ENCODE data around the gene MFSD8. TPM values are rescaled to one million over a fixed set of nuclear protein-coding genes. Genes with fewer than 3 reads are reported as not detected.

Gene MFSD8
- total and polyA plus RNA-seq, 2 of the 8 experiments (the other 6 are each of a cell fraction or from before 2014, with no cell fraction given), result 9.2 to 15.8 TPM

GRCh38 chr4:127957105-127957504 is 7.9 kb downstream of the MFSD8 start:
- no peak overlapping the region for H3K23ac ChIP-seq (ENCODE audit: insufficient read length)
- H3K9ac ChIP-seq (replicated peaks in 1 of 4; ENCODE audit: extremely low read depth in 1 of 4, low read depth in 3 of 4, low read length in 3 of 4), result no peak overlapping the region
- H3K79me2 ChIP-seq (ENCODE audit: control insufficient read depth in 1 of 2, insufficient read depth in 2 of 2, low read length in 2 of 2), result peaks cover 0 to 13% of the 10 kb centered on the region in 2 experiments; a peak in 2 of 4 replicates
- H3K4ac ChIP-seq (replicated peaks; ENCODE audit: insufficient read length, low read depth, low read length), result no peak overlapping the region
- H4K91ac ChIP-seq (replicated peaks; ENCODE audit: insufficient read length, low read length), result no peak overlapping the region
- H3K4me2 ChIP-seq (ENCODE audit: insufficient read depth in 1 of 2, low read depth in 2 of 2, low read length in 2 of 2), result no peak overlapping the region
- no peak overlapping the region for H3K27ac ChIP-seq (ENCODE audit: low read depth, low read length)
- H4K20me1 ChIP-seq (replicated peaks in 1 of 2; ENCODE audit: control insufficient read depth in 1 of 2, insufficient read depth in 2 of 2, low read length in 2 of 2), result no peaks in the 10 kb centered on the region
- H3K14ac ChIP-seq (ENCODE audit: insufficient read length), result no peak overlapping the region
- WGBS, 2 experiments (ENCODE audit: extremely low coverage in 1 of 2, insufficient coverage in 1 of 2, insufficient read length in 1 of 2, insufficient replicate concordance in 2 of 2, low coverage in 1 of 2, low lambda C conversion rate in 2 of 2, missing lambda C conversion rate in 1 of 2), result 93% methylated on average over 2 of the region's 2 CpGs; no CpG with 5 or more reads in 1 of the 2 experiments
- H4K5ac ChIP-seq (ENCODE audit: insufficient read length, low read depth, low read length), result no peak overlapping the region
- H3K9me3 ChIP-seq (ENCODE audit: insufficient read depth in 2 of 2, low read depth in 1 of 2, low read length in 1 of 2), result no peaks in the 10 kb centered on the region
- peaks cover 0 to 15% (median 0%) of the 10 kb centered on the region in 4 experiments; a peak in 3 of 8 replicates for H3K36me3 ChIP-seq (ENCODE audit: control insufficient read depth in 2 of 4, insufficient read depth in 4 of 4, low read length in 3 of 4)
- H2AK5ac ChIP-seq (ENCODE audit: low read depth, low read length), result no peak overlapping the region
- no peak overlapping the region for H2BK15ac ChIP-seq (ENCODE audit: low read length)
- no peaks in the 10 kb centered on the region for H3K4me1 ChIP-seq (replicated peaks in 1 of 4; ENCODE audit: control insufficient read depth in 3 of 4, insufficient read depth in 4 of 4, low read length in 3 of 4)
- no peak overlapping the region for H2AFZ ChIP-seq (ENCODE audit: low read length)
- H2BK12ac ChIP-seq (ENCODE audit: low read depth, low read length), result no peak overlapping the region
- H3K23me2 ChIP-seq (ENCODE audit: low read depth, low read length), result no peaks in the 10 kb centered on the region
- DNase-seq (ENCODE audit: low read depth in 1 of 2, low spot score in 2 of 2) (no peak), FAIRE-seq (no peak)
- H4K8ac ChIP-seq (ENCODE audit: extremely low read depth, insufficient read depth, low read length), result no peak overlapping the region
- no peak overlapping the region for H3K4me3 ChIP-seq (ENCODE audit: extremely low read depth in 1 of 4, insufficient read depth in 2 of 4, low read depth in 3 of 4, low read length in 4 of 4)
- no peak overlapping the region for H3K56ac ChIP-seq (replicated peaks; ENCODE audit: insufficient read length, low read depth, low read length)
- no peak overlapping the region for H2BK120ac ChIP-seq (replicated peaks; ENCODE audit: low read depth, low read length)
- no peak overlapping the region for H2BK20ac ChIP-seq (ENCODE audit: low read length)
- ChIA-PET POLR2A (ENCODE audit: partially characterized antibody) (no interaction called here), CTCF (ENCODE audit: partially characterized antibody) (no interaction called here)
- no peaks in the 10 kb centered on the region; the same call in 1 of the 2 replicates for H3K79me1 ChIP-seq (ENCODE audit: low read depth, low read length)
- no peaks in the 10 kb centered on the region for H3K27me3 ChIP-seq (replicated peaks in 1 of 4; ENCODE audit: control insufficient read depth in 3 of 4, extremely low read depth in 1 of 4, insufficient read depth in 3 of 4, low read length in 3 of 4)
- no peak overlapping the region for H3K18ac ChIP-seq (ENCODE audit: extremely low read depth, low read length)
- no peak overlapping the region for H2BK5ac ChIP-seq (ENCODE audit: low read depth, low read length)
- TF ChIP-seq TAF7 (optimal IDR thresholded peaks at IDR 0.05; ENCODE audit: borderline replicate concordance, low read depth, low read length), result no peak
- TF ChIP-seq YY1 (IDR thresholded peaks at IDR 0.05; ENCODE audit: low read depth, low read length), result no peak
- TF ChIP-seq GTF2F1 (IDR thresholded peaks at IDR 0.05; ENCODE audit: borderline replicate concordance, low read depth, low read length), result no peak
- TF ChIP-seq CEBPB (IDR thresholded peaks at IDR 0.05; ENCODE audit: low read depth, low read length), result no peak
- TF ChIP-seq TEAD4 (IDR thresholded peaks at IDR 0.05; ENCODE audit: low read depth, low read length), result no peak
- TF ChIP-seq EP300 (IDR thresholded peaks at IDR 0.05; ENCODE audit: borderline replicate concordance in 1 of 2, low read depth in 2 of 2, low read length in 2 of 2), result no peak
- no peak for TF ChIP-seq CHD1 (IDR thresholded peaks at IDR 0.05; ENCODE audit: low read depth, low read length)
- no peak for TF ChIP-seq CBX5 (IDR thresholded peaks at IDR 0.05; ENCODE audit: low read depth, low read length)
- no peak for TF ChIP-seq POU5F1 (IDR thresholded peaks at IDR 0.05; ENCODE audit: low read depth, low read length)
- TF ChIP-seq CTCF (IDR thresholded peaks at IDR 0.05; ENCODE audit: control extremely low read depth in 1 of 3, insufficient read depth in 1 of 3, low read depth in 1 of 3, low read length in 3 of 3), result no peak
- TF ChIP-seq ATF3 (IDR thresholded peaks at IDR 0.05; ENCODE audit: insufficient read depth, low read depth, low read length), result no peak
- no peak for TF ChIP-seq BCL11A (IDR thresholded peaks at IDR 0.05; ENCODE audit: low read depth in 2 of 2, low read length in 2 of 2)

Measured in H1 (cell line).